GM23338 (cell line): ENCODE data around the gene AKR1C1. TPM values are rescaled to one million over a fixed set of nuclear protein-coding genes. Genes with fewer than 3 reads are reported as not detected.
"Not testable (repeated sequence)": the region's sequence is repeated elsewhere in the genome, so short reads cannot be mapped to it uniquely, and the experiment has no call there.

Source experiments
- ATAC-seq: fragments of 200-7000 bp; cut with Tn5 transposase; 3 replicates; pipeline ENCODE4 v1.9.1; 2020
- DNase-seq: peaks from one replicate; pipeline ENCODE4 v3.0.0-alpha.2; 2015; ENCODE audit warnings: low spot score
- H2AFZ ChIP-seq: fragments of 200-600 bp; sonication (generic); 2 replicates; pipeline ENCODE4 v1.8.0; 2016; ENCODE audit warnings: antibody characterized with exemption, mild to moderate bottlenecking, moderate library complexity
- H3F3A ChIP-seq: fragments of 200-600 bp; sonication (generic); replicated peaks from 2 replicates; pipeline ENCODE4 v1.8.0; 2017; ENCODE audit warnings: antibody characterized with exemption, mixed run types, low read depth
- H3K27ac ChIP-seq: fragments of 200-600 bp; sonication (generic); 2 replicates; pipeline ENCODE4 v1.6.1; 2016; ENCODE audit warnings: low read depth
- H3K27me3 ChIP-seq: fragments of 200-600 bp; sonication (generic); 2 replicates; pipeline ENCODE4 v1.8.0; 2016; ENCODE audit warnings: mild to moderate bottlenecking, mixed run types, moderate library complexity; ENCODE audit not compliant: insufficient read depth
- H3K36me3 ChIP-seq: fragments of 200-600 bp; sonication (generic); 2 replicates; pipeline ENCODE4 v1.8.0; 2016; ENCODE audit warnings: mild to moderate bottlenecking; ENCODE audit not compliant: insufficient read depth
- H3K4me1 ChIP-seq: fragments of 200-600 bp; sonication (generic); 2 replicates; pipeline ENCODE4 v1.8.0; 2016; ENCODE audit warnings: mild to moderate bottlenecking, moderate library complexity; ENCODE audit not compliant: insufficient read depth
- H3K4me2 ChIP-seq: fragments of 200-600 bp; sonication (generic); 2 replicates; pipeline ENCODE4 v1.7.1; 2017; ENCODE audit warnings: mixed run types
- H3K4me3 ChIP-seq: fragments of 200-600 bp; sonication (generic); 2 replicates; pipeline ENCODE4 v1.6.1; 2016; ENCODE audit warnings: mixed run types
- H3K79me2 ChIP-seq: fragments of 200-600 bp; sonication (generic); replicated peaks from 2 replicates; pipeline ENCODE4 v1.8.0; 2017; ENCODE audit warnings: mild to moderate bottlenecking; ENCODE audit not compliant: insufficient read depth
- H3K9me2 ChIP-seq: fragments of 200-600 bp; sonication (generic); 2 replicates; pipeline ENCODE4 v1.8.0; 2017; ENCODE audit not compliant: insufficient read depth
- H4K20me1 ChIP-seq: fragments of 200-600 bp; sonication (generic); replicated peaks from 2 replicates; pipeline ENCODE4 v1.8.0; 2017; ENCODE audit warnings: mild to moderate bottlenecking; ENCODE audit not compliant: insufficient read depth
- H3K27ac Mint-ChIP-seq: 2 replicates; pipeline ENCODE4 v1.8.0; 2020; ENCODE audit warnings: inconsistent platforms, mild to moderate bottlenecking, moderate library complexity, mixed read lengths
- H3K27me3 Mint-ChIP-seq: 3 replicates; pipeline ENCODE4 v1.8.0; 2022; ENCODE audit warnings: low read depth, mild to moderate bottlenecking, moderate library complexity, mixed read lengths, inconsistent platforms; ENCODE audit not compliant: insufficient read depth, poor library complexity
- H3K36me3 Mint-ChIP-seq: 3 replicates; pipeline ENCODE4 v1.8.0; 2021; ENCODE audit warnings: low read depth, mild to moderate bottlenecking, inconsistent platforms, moderate library complexity, mixed read lengths
- H3K4me1 Mint-ChIP-seq: 3 replicates; pipeline ENCODE4 v1.8.0; 2020; ENCODE audit warnings: mild to moderate bottlenecking, inconsistent platforms, mixed read lengths
- H3K4me3 Mint-ChIP-seq: 3 replicates; pipeline ENCODE4 v1.8.0; 2021; ENCODE audit warnings: moderate library complexity, mild to moderate bottlenecking, inconsistent platforms, mixed read lengths
- H3K9me3 Mint-ChIP-seq: 3 replicates; pipeline ENCODE4 v1.8.0; 2020; ENCODE audit warnings: moderate library complexity, mild to moderate bottlenecking, inconsistent platforms, mixed read lengths
- CREB1 ChIP-seq: fragments of 250-450 bp; sonication (Bioruptor Pico); IDR thresholded peaks from 2 replicates; pipeline ENCODE4 v1.5.0; 2020; ENCODE audit warnings: low read depth, mild to moderate bottlenecking, moderate library complexity
- EZH2 ChIP-seq: fragments of 200-600 bp; sonication (generic); IDR thresholded peaks from one replicate; pipeline ENCODE4 v1.8.0; 2017; ENCODE audit warnings: antibody characterized with exemption, mild to moderate bottlenecking, low read depth; ENCODE audit not compliant: unreplicated experiment
- NANOG ChIP-seq: IDR thresholded peaks from 2 replicates; pipeline ENCODE4 v1.6.1; 2016; ENCODE audit warnings: antibody characterized with exemption, borderline replicate concordance
- STAT1 ChIP-seq: IDR thresholded peaks from one replicate; pipeline ENCODE4 v1.6.1; 2016; ENCODE audit warnings: antibody characterized with exemption; ENCODE audit not compliant: unreplicated experiment
- ZNF114 ChIP-seq: fragments of 250-450 bp; sonication (Bioruptor Pico); IDR thresholded peaks from 2 replicates; pipeline ENCODE4 v1.5.0; 2020; ENCODE audit warnings: mild to moderate bottlenecking, moderate library complexity
- ZNF331 ChIP-seq: fragments of 250-450 bp; sonication (Bioruptor Pico); IDR thresholded peaks from 2 replicates; pipeline ENCODE4 v1.5.0; 2020; ENCODE audit warnings: low read depth, mild to moderate bottlenecking, moderate library complexity
- polyA plus RNA-seq: library from polyadenylated mRNA; unstranded; fragments of >200 nt; fragmentation: Nextera tagmentation; extraction: Ambion mirVana; gene quantifications from 2 replicates; pipeline ENCODE4 v1.2.1, GENCODE V29; 2016
- total RNA-seq: library from RNA; depleted of rRNA; stranded (reverse); fragments of >200 nt; shearing (Covaris generic); gene quantifications from 2 replicates; pipeline ENCODE4 v1.2.3, GENCODE V29; 2014
- TF ChIP-seq, protein P1 (sequence below), 2 experiments: fragments of 200-600 bp in 1 of 2; sonication (generic) in 1 of 2; conservative IDR thresholded peaks; 2 replicates each; pipeline versions ENCODE4 v1.5.1 to v1.6.1; 2016 to 2017; ENCODE audit warnings: antibody characterized with exemption in 2 of 2, low read depth in 2 of 2, mild to moderate bottlenecking in 2 of 2, moderate library complexity in 1 of 2
- TF ChIP-seq, protein P2 (sequence below): IDR thresholded peaks from 2 replicates; pipeline ENCODE4 v1.6.1; 2016; ENCODE audit warnings: antibody characterized with exemption

AKR1C1 gene
- total and polyA plus RNA-seq, 2 experiments from 2014 or later: 2.6 to 5.1 TPM

DNA sequence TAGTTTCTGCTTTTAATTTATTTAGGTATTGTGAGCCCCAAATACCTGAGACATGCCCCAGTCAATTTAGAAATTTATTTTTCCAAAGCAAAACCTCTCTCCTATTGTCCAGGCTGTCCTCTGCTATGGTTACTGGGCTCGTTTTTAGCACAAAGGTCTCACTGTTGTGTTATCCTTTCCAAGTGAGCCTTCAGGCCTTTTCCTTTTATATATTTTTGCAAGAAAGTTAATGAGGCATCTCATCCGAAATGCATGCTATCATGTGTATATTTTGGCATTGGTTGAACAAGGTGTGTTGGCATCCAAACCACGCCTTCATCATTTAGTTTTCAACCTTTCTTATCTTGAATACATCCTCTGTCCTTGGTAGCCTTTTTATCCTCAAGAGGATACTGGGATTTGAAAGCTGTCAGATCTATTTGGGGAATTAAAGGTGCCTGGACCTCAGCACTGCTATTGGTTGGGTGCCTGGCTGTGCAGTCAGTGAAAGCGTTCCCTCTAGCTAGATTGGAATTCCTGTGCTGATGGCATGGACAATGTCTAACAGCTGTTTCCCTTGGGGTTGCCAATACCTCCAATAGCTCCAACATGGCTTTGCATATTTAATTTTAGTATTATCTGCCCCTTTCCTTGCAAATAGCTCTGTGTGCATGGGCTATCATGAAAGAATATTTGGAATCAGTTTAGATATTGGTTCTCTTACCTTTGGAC lies 51.1 kb downstream of the AKR1C1 start:
- H3K27ac Mint-ChIP-seq, H3F3A ChIP-seq, H3K36me3 ChIP-seq, H3K27me3 ChIP-seq, H2AFZ ChIP-seq, H3K4me2 ChIP-seq, ATAC-seq, H3K27ac ChIP-seq, H3K27me3 Mint-ChIP-seq, H3K9me3 Mint-ChIP-seq, H4K20me1 ChIP-seq, H3K4me3 Mint-ChIP-seq, H3K4me3 ChIP-seq, H3K79me2 ChIP-seq, DNase-seq, H3K36me3 Mint-ChIP-seq: not testable (repeated sequence)
- H3K4me1 ChIP-seq: peaks cover 23% of the 10 kb centered on the region
- H3K4me1 Mint-ChIP-seq: peaks cover 21% of the 10 kb centered on the region
- peaks cover 11% of the 10 kb centered on the region for H3K9me2 ChIP-seq

DNA sequence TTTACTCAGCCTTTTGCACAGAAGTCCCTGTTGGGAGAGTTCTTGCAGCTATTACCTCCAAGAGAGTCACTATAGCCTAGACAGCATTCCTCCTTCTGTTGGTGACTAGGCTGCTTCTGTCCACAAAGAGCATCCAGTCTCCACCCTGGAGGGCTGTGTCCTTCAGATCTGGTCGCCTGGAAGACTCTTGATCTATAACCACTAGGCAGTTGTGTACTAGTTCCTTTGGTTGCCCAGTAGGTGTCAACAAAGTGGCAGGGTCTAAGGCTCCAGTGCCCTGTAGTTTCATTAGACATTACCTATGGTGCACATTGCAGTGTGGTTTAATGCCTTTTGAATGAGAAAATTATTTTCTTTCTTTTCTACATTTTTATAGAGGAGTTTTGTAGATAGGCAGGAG lies 51.7 kb downstream of the AKR1C1 start:
- Mint-ChIP-seq H3K4me1 (peaks cover 21% of the 10 kb centered on the region), H3K9me3 (no peaks in the 10 kb centered on the region), H3K36me3 (no peaks in the 10 kb centered on the region), H3K27me3 (no peaks in the 10 kb centered on the region), H3K27ac (no peak overlapping the region), H3K4me3 (no peak overlapping the region)
- ATAC-seq (no peak), DNase-seq (no peak)
- Histone ChIP-seq H3K36me3 (no peaks in the 10 kb centered on the region), H3K9me2 (peaks cover 11% of the 10 kb centered on the region), H3K4me2 (no peak overlapping the region), H3K4me3 (no peak overlapping the region), H3K27ac (no peak overlapping the region), H4K20me1 (no peaks in the 10 kb centered on the region), H2AFZ (no peak overlapping the region), H3K4me1 (peaks cover 23% of the 10 kb centered on the region), H3K27me3 (no peaks in the 10 kb centered on the region), H3F3A (no peaks in the 10 kb centered on the region), H3K79me2 (no peaks in the 10 kb centered on the region)
- TF ChIP-seq STAT1: no peak
- TF ChIP-seq, protein P1, sequence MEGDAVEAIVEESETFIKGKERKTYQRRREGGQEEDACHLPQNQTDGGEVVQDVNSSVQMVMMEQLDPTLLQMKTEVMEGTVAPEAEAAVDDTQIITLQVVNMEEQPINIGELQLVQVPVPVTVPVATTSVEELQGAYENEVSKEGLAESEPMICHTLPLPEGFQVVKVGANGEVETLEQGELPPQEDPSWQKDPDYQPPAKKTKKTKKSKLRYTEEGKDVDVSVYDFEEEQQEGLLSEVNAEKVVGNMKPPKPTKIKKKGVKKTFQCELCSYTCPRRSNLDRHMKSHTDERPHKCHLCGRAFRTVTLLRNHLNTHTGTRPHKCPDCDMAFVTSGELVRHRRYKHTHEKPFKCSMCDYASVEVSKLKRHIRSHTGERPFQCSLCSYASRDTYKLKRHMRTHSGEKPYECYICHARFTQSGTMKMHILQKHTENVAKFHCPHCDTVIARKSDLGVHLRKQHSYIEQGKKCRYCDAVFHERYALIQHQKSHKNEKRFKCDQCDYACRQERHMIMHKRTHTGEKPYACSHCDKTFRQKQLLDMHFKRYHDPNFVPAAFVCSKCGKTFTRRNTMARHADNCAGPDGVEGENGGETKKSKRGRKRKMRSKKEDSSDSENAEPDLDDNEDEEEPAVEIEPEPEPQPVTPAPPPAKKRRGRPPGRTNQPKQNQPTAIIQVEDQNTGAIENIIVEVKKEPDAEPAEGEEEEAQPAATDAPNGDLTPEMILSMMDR (conservative IDR thresholded peaks at IDR 0.05; ENCODE audit: low read depth in 2 of 2): peak in 1 of 2 experiments; percentile 25; a peak in 2 of 4 replicates

DNA sequence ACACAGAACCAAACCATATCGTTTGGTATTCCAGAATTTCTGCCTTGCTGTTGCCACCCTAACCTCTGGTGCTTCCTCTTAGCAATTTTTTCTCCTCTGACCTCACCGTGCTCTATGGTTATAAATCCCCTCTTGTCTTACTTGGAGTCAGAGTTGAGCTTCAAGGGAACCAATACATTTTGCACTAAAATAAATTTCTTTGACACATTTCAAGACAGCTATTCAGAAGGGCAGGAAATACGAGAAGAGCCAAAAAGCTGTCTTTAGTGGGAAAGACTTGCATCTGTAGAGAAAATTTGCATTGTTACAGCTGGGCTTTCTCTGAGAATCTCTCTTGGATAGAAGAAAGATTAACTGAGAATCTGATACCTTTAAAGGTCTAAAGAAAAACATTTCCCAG lies 54.9 kb downstream of the AKR1C1 start:
- peak overlapping the region; percentile 33; the same call in 1 of the 2 replicates for H3K27ac Mint-ChIP-seq
- ATAC-seq: no peak
- TF ChIP-seq ZNF331 (CRISPR knock-in tag) (no peak), CREB1 (CRISPR knock-in tag) (no peak), ZNF114 (CRISPR knock-in tag) (no peak), NANOG (no peak), EZH2 (no peak)
- TF ChIP-seq, protein P2, sequence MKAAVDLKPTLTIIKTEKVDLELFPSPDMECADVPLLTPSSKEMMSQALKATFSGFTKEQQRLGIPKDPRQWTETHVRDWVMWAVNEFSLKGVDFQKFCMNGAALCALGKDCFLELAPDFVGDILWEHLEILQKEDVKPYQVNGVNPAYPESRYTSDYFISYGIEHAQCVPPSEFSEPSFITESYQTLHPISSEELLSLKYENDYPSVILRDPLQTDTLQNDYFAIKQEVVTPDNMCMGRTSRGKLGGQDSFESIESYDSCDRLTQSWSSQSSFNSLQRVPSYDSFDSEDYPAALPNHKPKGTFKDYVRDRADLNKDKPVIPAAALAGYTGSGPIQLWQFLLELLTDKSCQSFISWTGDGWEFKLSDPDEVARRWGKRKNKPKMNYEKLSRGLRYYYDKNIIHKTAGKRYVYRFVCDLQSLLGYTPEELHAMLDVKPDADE: no peak

More for the DNA sequence above, 54.9 kb downstream of the AKR1C1 start:
- no peak for DNase-seq
- Histone ChIP-seq H3K79me2 (no peaks in the 10 kb centered on the region), H3K36me3 (no peaks in the 10 kb centered on the region), H2AFZ (no peak overlapping the region), H3K27ac (no peak overlapping the region), H3F3A (no peaks in the 10 kb centered on the region), H3K4me1 (peaks cover 23% of the 10 kb centered on the region), H4K20me1 (no peaks in the 10 kb centered on the region), H3K27me3 (no peaks in the 10 kb centered on the region), H3K4me2 (0 out of 2 replicates have a peak overlapping the region, but pooled peaks have one; percentile 49), H3K9me2 (peaks cover 11% of the 10 kb centered on the region), H3K4me3 (no peak overlapping the region)
- Mint-ChIP-seq H3K9me3 (no peaks in the 10 kb centered on the region), H3K36me3 (no peaks in the 10 kb centered on the region), H3K4me1 (peaks cover 18% of the 10 kb centered on the region), H3K4me3 (no peak overlapping the region), H3K27me3 (peaks cover 3% of the 10 kb centered on the region)
